SU-DHL-6 (cell line): ENCODE measurements around the gene ADAMTS4.

Experiments used
- EZH2phosphoT487 ChIP-seq: fragments of 200-600 bp; sonication (generic), shearing (Covaris generic); conservative IDR thresholded peaks from 2 replicates; pipeline ENCODE4 v1.6.1; 2018; ENCODE audit warnings: mild to moderate bottlenecking, antibody characterized with exemption, low read length, moderate library complexity, mixed read lengths
- TF ChIP-seq, protein P1 (sequence below): fragments of 200-600 bp; sonication (generic); IDR thresholded peaks from one replicate; pipeline ENCODE4 v1.5.1; 2017; ENCODE audit warnings: antibody characterized with exemption, mild to moderate bottlenecking, low read length, moderate library complexity; ENCODE audit not compliant: insufficient read depth, poor library complexity, severe bottlenecking

DNA sequence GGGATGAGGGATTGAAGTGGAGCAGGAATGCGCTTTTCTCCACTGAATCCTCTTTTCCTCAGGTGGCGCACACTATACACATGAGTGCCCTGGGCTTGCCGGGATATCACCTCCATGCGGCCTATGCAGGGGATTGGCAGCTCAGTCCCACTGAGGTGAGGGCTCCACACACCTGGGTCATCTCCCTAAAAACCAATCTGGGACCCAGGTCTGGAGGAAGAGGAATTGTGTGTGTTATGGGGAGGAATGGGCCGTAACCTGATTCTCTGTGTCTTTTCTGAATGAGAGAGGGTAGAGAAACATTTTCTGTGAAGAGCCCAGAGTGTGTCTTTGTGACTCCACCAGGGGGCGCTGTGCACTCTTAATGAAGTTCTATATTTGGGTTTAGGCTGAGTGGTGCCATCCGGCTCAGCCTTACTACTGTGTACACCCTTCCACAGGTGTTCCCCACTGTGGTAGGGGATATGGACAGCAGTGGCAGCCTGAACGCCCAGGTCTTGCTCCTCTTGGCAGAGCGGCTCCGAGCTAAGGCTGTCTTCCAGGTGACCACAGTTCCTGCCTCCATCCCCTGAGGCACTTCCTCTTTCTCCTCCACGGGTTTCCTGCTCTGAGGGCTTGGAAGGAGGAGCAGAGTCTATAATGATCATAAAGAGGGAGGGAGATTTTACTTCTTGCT is 28.5 kb upstream of the ADAMTS4 start:
- TF ChIP-seq, protein P1, sequence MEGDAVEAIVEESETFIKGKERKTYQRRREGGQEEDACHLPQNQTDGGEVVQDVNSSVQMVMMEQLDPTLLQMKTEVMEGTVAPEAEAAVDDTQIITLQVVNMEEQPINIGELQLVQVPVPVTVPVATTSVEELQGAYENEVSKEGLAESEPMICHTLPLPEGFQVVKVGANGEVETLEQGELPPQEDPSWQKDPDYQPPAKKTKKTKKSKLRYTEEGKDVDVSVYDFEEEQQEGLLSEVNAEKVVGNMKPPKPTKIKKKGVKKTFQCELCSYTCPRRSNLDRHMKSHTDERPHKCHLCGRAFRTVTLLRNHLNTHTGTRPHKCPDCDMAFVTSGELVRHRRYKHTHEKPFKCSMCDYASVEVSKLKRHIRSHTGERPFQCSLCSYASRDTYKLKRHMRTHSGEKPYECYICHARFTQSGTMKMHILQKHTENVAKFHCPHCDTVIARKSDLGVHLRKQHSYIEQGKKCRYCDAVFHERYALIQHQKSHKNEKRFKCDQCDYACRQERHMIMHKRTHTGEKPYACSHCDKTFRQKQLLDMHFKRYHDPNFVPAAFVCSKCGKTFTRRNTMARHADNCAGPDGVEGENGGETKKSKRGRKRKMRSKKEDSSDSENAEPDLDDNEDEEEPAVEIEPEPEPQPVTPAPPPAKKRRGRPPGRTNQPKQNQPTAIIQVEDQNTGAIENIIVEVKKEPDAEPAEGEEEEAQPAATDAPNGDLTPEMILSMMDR, result peak; percentile 90
- no peak for TF ChIP-seq EZH2phosphoT487
